ENCODE measurements around the gene PPP2R2C. TPM values are rescaled to one million over a fixed set of nuclear protein-coding genes. Genes with fewer than 3 reads are reported as not detected.

PPP2R2C gene
- total RNA-seq, 1 experiment from 2014 or later: not detected

- no TSS peak for BruUV-seq (replicated peaks)
- TF ChIP-seq CTCF (IDR thresholded peaks at IDR 0.05; ENCODE audit: insufficient read depth in 1 of 2, low read depth in 1 of 2, low read length in 1 of 2, severe bottlenecking in 1 of 2, unreplicated experiment in 1 of 2): no peak
- no peak overlapping the region for H3K4me3 Mint-ChIP-seq (ENCODE audit: unreplicated experiment)
- H3K36me3 Mint-ChIP-seq (ENCODE audit: insufficient read depth, unreplicated experiment): peaks cover 12% of the 10 kb centered on the region
- Histone ChIP-seq H3K4me1 (peaks cover 35% of the 10 kb centered on the region), H3K36me3 (ENCODE audit: control insufficient read depth, insufficient read depth, low read length) (no peaks in the 10 kb centered on the region), H3K9me3 (no peaks in the 10 kb centered on the region), H3K27me3 (replicated peaks; ENCODE audit: control insufficient read depth, insufficient read depth, low read length) (no peaks in the 10 kb centered on the region), H3K4me3 (ENCODE audit: low read depth, low read length) (no peak overlapping the region)
- no peak overlapping the region for H3K27ac Mint-ChIP-seq (ENCODE audit: unreplicated experiment)
- CTCF ChIA-PET: no interaction called here
- no peak for DNase-seq
- intact Hi-C loops (cut with micrococcal nuclease; ENCODE audit: unreplicated experiment): no loop called here
- H3K4me1 Mint-ChIP-seq (ENCODE audit: low read depth, unreplicated experiment): peaks cover 19% of the 10 kb centered on the region
- H3K9me3 Mint-ChIP-seq (ENCODE audit: unreplicated experiment): no peaks in the 10 kb centered on the region
- POLR2A ChIA-PET: no interaction called here
- no peaks in the 10 kb centered on the region for H3K27me3 Mint-ChIP-seq (ENCODE audit: insufficient read depth, unreplicated experiment)
Measured at GRCh38 chr4:6273661-6273990, 198.8 kb downstream of the PPP2R2C start.

- ChIA-PET POLR2A (no interaction called here), CTCF (no interaction called here)
- Mint-ChIP-seq H3K4me1 (ENCODE audit: low read depth, unreplicated experiment) (peaks cover 16% of the 10 kb centered on the region), H3K4me3 (ENCODE audit: unreplicated experiment) (no peak overlapping the region), H3K9me3 (ENCODE audit: unreplicated experiment) (no peaks in the 10 kb centered on the region), H3K27ac (ENCODE audit: unreplicated experiment) (no peak overlapping the region), H3K36me3 (ENCODE audit: insufficient read depth, unreplicated experiment) (peaks cover 12% of the 10 kb centered on the region), H3K27me3 (ENCODE audit: insufficient read depth, unreplicated experiment) (peaks cover 2% of the 10 kb centered on the region)
- TSS peak; percentile 17 for BruUV-seq (replicated peaks)
- no peaks in the 10 kb centered on the region for H3K36me3 ChIP-seq (ENCODE audit: control insufficient read depth, insufficient read depth, low read length)
- no peak overlapping the region for H3K4me3 ChIP-seq (ENCODE audit: low read depth, low read length)
- no peaks in the 10 kb centered on the region for H3K27me3 ChIP-seq (replicated peaks; ENCODE audit: control insufficient read depth, insufficient read depth, low read length)
- intact Hi-C loops (cut with micrococcal nuclease; ENCODE audit: unreplicated experiment): no loop called here
- TF ChIP-seq CTCF (IDR thresholded peaks at IDR 0.05; ENCODE audit: insufficient read depth in 1 of 2, low read depth in 1 of 2, low read length in 1 of 2, severe bottlenecking in 1 of 2, unreplicated experiment in 1 of 2): no peak
- H3K4me1 ChIP-seq: peaks cover 29% of the 10 kb centered on the region
- DNase-seq: peak in 1 of 2 experiments; percentile 35
- no peaks in the 10 kb centered on the region for H3K9me3 ChIP-seq
Measured at GRCh38 chr4:6272863-6273660, 199.4 kb downstream of the PPP2R2C start.

- no TSS peak for BruUV-seq (replicated peaks)
- H3K36me3 Mint-ChIP-seq (ENCODE audit: insufficient read depth, unreplicated experiment): peaks cover 12% of the 10 kb centered on the region
- intact Hi-C loops (cut with micrococcal nuclease; ENCODE audit: unreplicated experiment): no loop called here
- H3K4me3 Mint-ChIP-seq (ENCODE audit: unreplicated experiment): peak overlapping the region; percentile 74
- POLR2A ChIA-PET: no interaction called here
- no peaks in the 10 kb centered on the region for H3K9me3 Mint-ChIP-seq (ENCODE audit: unreplicated experiment)
- no peaks in the 10 kb centered on the region for H3K9me3 ChIP-seq
- H3K4me3 ChIP-seq (ENCODE audit: low read depth, low read length): no peak overlapping the region
- peak overlapping the region; percentile 45 for H3K27ac Mint-ChIP-seq (ENCODE audit: unreplicated experiment)
- H3K27me3 ChIP-seq (replicated peaks; ENCODE audit: control insufficient read depth, insufficient read depth, low read length): no peaks in the 10 kb centered on the region
- peaks cover 8% of the 10 kb centered on the region for H3K27me3 Mint-ChIP-seq (ENCODE audit: insufficient read depth, unreplicated experiment)
- H3K36me3 ChIP-seq (ENCODE audit: control insufficient read depth, insufficient read depth, low read length): no peaks in the 10 kb centered on the region
- DNase-seq: no peak
- CTCF ChIA-PET: no interaction called here
- H3K4me1 Mint-ChIP-seq (ENCODE audit: low read depth, unreplicated experiment): peaks cover 16% of the 10 kb centered on the region
- H3K4me1 ChIP-seq: peaks cover 24% of the 10 kb centered on the region
- TF ChIP-seq CTCF (IDR thresholded peaks at IDR 0.05; ENCODE audit: insufficient read depth in 1 of 2, low read depth in 1 of 2, low read length in 1 of 2, severe bottlenecking in 1 of 2, unreplicated experiment in 1 of 2): no peak
Measured at GRCh38 chr4:6271701-6272465, 200.5 kb downstream of the PPP2R2C start.
